K562 (cell line): ENCODE results near the gene SENP1. TPM values are rescaled to one million over a fixed set of nuclear protein-coding genes. Genes with fewer than 3 reads are reported as not detected.

ENCODE experiments used
- ATAC-seq: fragments of 200-7000 bp; cut with Tn5 transposase; 3 replicates; pipeline ENCODE4 v1.9.1; 2020; ENCODE audit warnings: moderate library complexity
- BruUV-seq: library from RNA; stranded (reverse); fragments of 400-500 nt; replicated peaks from 2 replicates; lab custom pipeline; 2021; lab: Mats Ljungman, UMichigan
- CTCF ChIA-PET: fragments of 300-600 bp; formaldehyde crosslinking; extraction: SDS; loops from one replicate; lab custom pipeline; 2021; ENCODE audit warnings: low intra/inter-chr PET ratio; lab: Yijun Ruan, JAX
- POLR2A ChIA-PET: fragments of 300-600, 350-650 bp; sonication (Branson Sonifier 250); formaldehyde crosslinking; extraction: SDS; loops from one replicate; lab custom pipeline; 2021; ENCODE audit warnings: antibody characterized with exemption, inconsistent platforms; lab: Yijun Ruan, JAX
- DNase-seq, 4 experiments: peaks; one replicate each; pipeline versions ENCODE4 v3.0.0 to v3.0.0-alpha.2; 2011 to 2018; ENCODE audit warnings: low spot score in 3 of 4, mixed read lengths in 3 of 4; ENCODE audit errors: extremely low read depth in 1 of 4
- FAIRE-seq: peaks from 2 replicates; lab custom pipeline; 2011; peaks lifted over from hg19 to GRCh38; lab: Jason Lieb, UNC
- H2AFZ ChIP-seq: 2 replicates; pipeline ENCODE4 v1.6.0; 2011; ENCODE audit warnings: low read depth, low read length, control low read depth, inconsistent platforms
- H3K27ac ChIP-seq: fragments of 200-600 bp; 3 replicates; pipeline ENCODE4 v1.8.0; 2011; ENCODE audit warnings: low read depth, mild to moderate bottlenecking, control low read depth, inconsistent platforms, low read length, moderate library complexity, mixed read lengths; ENCODE audit errors: extremely low read depth
- H3K27me3 ChIP-seq, 2 experiments: fragments of 300-600 bp in 1 of 2; 2 replicates in 1 of 2; 3 replicates in 1 of 2; pipeline versions ENCODE4 v1.6.0 to v1.8.0; 2011; ENCODE audit warnings: inconsistent platforms in 2 of 2, low read length in 2 of 2, mild to moderate bottlenecking in 1 of 2, mixed read lengths in 1 of 2, moderate library complexity in 1 of 2; ENCODE audit not compliant: control insufficient read depth in 2 of 2, insufficient read depth in 2 of 2
- H3K36me3 ChIP-seq: fragments of 300-600 bp; 3 replicates; pipeline ENCODE4 v1.8.0; 2011; ENCODE audit warnings: mild to moderate bottlenecking, low read length, inconsistent platforms; ENCODE audit not compliant: control insufficient read depth, insufficient read depth
- H3K4me1 ChIP-seq, 2 experiments: fragments of 200-600 bp in 1 of 2; replicated peaks in 1 of 2; 2 replicates in 1 of 2; 3 replicates in 1 of 2; pipeline versions ENCODE4 v1.5.1 to v1.8.0; 2011; ENCODE audit warnings: inconsistent platforms in 2 of 2, low read length in 2 of 2, mild to moderate bottlenecking in 1 of 2, mixed read lengths in 1 of 2, moderate library complexity in 1 of 2; ENCODE audit not compliant: control insufficient read depth in 2 of 2, insufficient read depth in 2 of 2
- H3K4me2 ChIP-seq: 2 replicates; pipeline ENCODE4 v1.6.1; 2011; ENCODE audit warnings: low read length, control low read depth, inconsistent platforms, mixed read lengths; ENCODE audit not compliant: insufficient read depth
- H3K4me3 ChIP-seq: fragments of 200-600 bp; sonication (generic), shearing (Covaris generic); 2 replicates; pipeline ENCODE4 v1.5.1; 2016; ENCODE audit warnings: control low read depth, inconsistent platforms
- H3K79me2 ChIP-seq: fragments of 200-600 bp; 3 replicates; pipeline ENCODE4 v1.8.0; 2011; ENCODE audit warnings: low read length, inconsistent platforms; ENCODE audit not compliant: control insufficient read depth, insufficient read depth
- H3K9ac ChIP-seq, 2 experiments: 2 replicates each; pipeline versions ENCODE4 v1.6.0 to v1.6.1; 2011; ENCODE audit warnings: low read depth in 2 of 2, low read length in 2 of 2, control low read depth in 1 of 2, inconsistent platforms in 1 of 2, mild to moderate bottlenecking in 1 of 2, mixed read lengths in 1 of 2; ENCODE audit not compliant: insufficient read depth in 1 of 2
- H3K9me1 ChIP-seq: one replicate; pipeline ENCODE4 v1.6.0; 2011; ENCODE audit warnings: inconsistent platforms, mild to moderate bottlenecking, low read length, moderate library complexity; ENCODE audit not compliant: control insufficient read depth, insufficient read depth
- H3K9me3 ChIP-seq: replicated peaks from 2 replicates; pipeline ENCODE4 v1.5.1; 2011; ENCODE audit warnings: low read depth, low read length, inconsistent platforms; ENCODE audit not compliant: control insufficient read depth, insufficient read depth
- H4K20me1 ChIP-seq: replicated peaks from 2 replicates; pipeline ENCODE4 v1.6.1; 2011; ENCODE audit warnings: low read length, inconsistent platforms, mixed read lengths; ENCODE audit not compliant: control insufficient read depth, insufficient read depth
- FOXA1 ChIP-seq: fragments of 450-650 bp; IDR thresholded peaks from 2 replicates; pipeline ENCODE4 v1.6.1; 2016; ENCODE audit warnings: mild to moderate bottlenecking, borderline replicate concordance
- FOXK2 ChIP-seq, 2 experiments: fragments of 450-650 bp; IDR thresholded peaks in 1 of 2; conservative IDR thresholded peaks in 1 of 2; 2 replicates each; pipeline ENCODE4 v1.6.1; 2016; ENCODE audit warnings: low read depth in 2 of 2, mild to moderate bottlenecking in 1 of 2
- MTA1 ChIP-seq: fragments of 450-650 bp; IDR thresholded peaks from 2 replicates; pipeline ENCODE4 v1.6.1; 2017; ENCODE audit warnings: borderline replicate concordance
- MYNN ChIP-seq, 2 experiments: sonication (generic); formaldehyde crosslinking in 1 of 2; IDR thresholded peaks; 2 replicates each; pipeline versions ENCODE4 v1.5.0 to v1.6.1; 2016 to 2020; ENCODE audit warnings: antibody characterized with exemption in 1 of 2, missing genetic modification reagents in 1 of 2
- RBM14 ChIP-seq: fragments of 200-400 bp; formaldehyde crosslinking; IDR thresholded peaks from 2 replicates; pipeline ENCODE4 v1.6.1; 2018; ENCODE audit warnings: low read depth, mild to moderate bottlenecking, low read length, moderate library complexity, borderline replicate concordance; ENCODE audit not compliant: insufficient read depth
- RHOXF2B ChIP-seq: fragments of 250-450 bp; sonication (Bioruptor Pico); conservative IDR thresholded peaks from 2 replicates; pipeline ENCODE4 v1.5.1; 2021
- TFAM ChIP-seq: fragments of 250-450 bp; sonication (Bioruptor Pico); conservative IDR thresholded peaks from 2 replicates; pipeline ENCODE4 v1.5.0; 2021; ENCODE audit warnings: mild to moderate bottlenecking, moderate library complexity
- ZNF224 ChIP-seq: sonication (generic); formaldehyde crosslinking; IDR thresholded peaks from 2 replicates; pipeline ENCODE4 v1.8.0; 2022; ENCODE audit warnings: mild to moderate bottlenecking, missing genetic modification reagents
- ZNF24 ChIP-seq: fragments of 450-650 bp; IDR thresholded peaks from 2 replicates; pipeline ENCODE4 v1.6.1; 2016
- WGBS: fragments of 100-300 bp; shearing (Covaris generic); methylation state at CpG from one replicate; pipeline ENCODE4 v1.1.6; 2016; ENCODE audit warnings: low coverage, mixed read lengths; ENCODE audit not compliant: insufficient coverage; ENCODE audit errors: missing lambda C conversion rate; 5-methylcytosine and 5-hydroxymethylcytosine counted together
- in situ Hi-C: fragments of 300-500 bp; cut with MboI; formaldehyde crosslinking; loops from 4 replicates; pipeline ENCODE4 v1.15.0; 2018; ENCODE audit warnings: inconsistent platforms, mixed read lengths
- intact Hi-C: fragments of 100-400 bp; cut with micrococcal nuclease; formaldehyde crosslinking; loops from 2 replicates; pipeline ENCODE4 v1.14.2; 2022
- polyA plus RNA-seq, 8 experiments: library from polyadenylated mRNA; depleted of rRNA in 4 of 8; stranded (reverse) in 5 of 8; unstranded in 3 of 8; fragments of >200 nt; fragmentation: Nextera tagmentation in 2 of 8; fragmentation: Illumina TruSeq in 1 of 8; extraction: Ambion mirVana in 2 of 8; extraction: Trizol in 1 of 8; gene quantifications; 2 replicates each; pipeline versions ENCODE4 v1.2.1 to v1.2.3, GENCODE V29; 2011 to 2014; ENCODE audit warnings: inconsistent platforms in 1 of 8, missing spikeins in 1 of 8
- total RNA-seq, 7 experiments: library from RNA; depleted of rRNA in 6 of 7; stranded (reverse); fragments of >200 nt in 6 of 7; fragmentation: Illumina TruSeq in 2 of 7; extraction: Trizol in 2 of 7; gene quantifications; 2 replicates each; pipeline versions ENCODE4 v1.2.1 to v1.2.3, GENCODE V29; 2011 to 2021; ENCODE audit warnings: low replicate concordance in 1 of 7
- TF ChIP-seq, protein P1 (sequence below): fragments of 250-450 bp; sonication (Bioruptor Pico); IDR thresholded peaks from 2 replicates; pipeline ENCODE4 v1.4.0; 2020; ENCODE audit warnings: mild to moderate bottlenecking
- TF ChIP-seq, protein P2 (sequence below): sonication (generic); formaldehyde crosslinking; IDR thresholded peaks from 2 replicates; pipeline ENCODE4 v1.8.0; 2023; ENCODE audit warnings: mild to moderate bottlenecking, missing genetic modification reagents
- TF ChIP-seq, protein P3 (sequence below): sonication (generic); formaldehyde crosslinking; IDR thresholded peaks from 2 replicates; pipeline ENCODE4 v1.8.0; 2022; ENCODE audit warnings: mild to moderate bottlenecking, low read depth, missing genetic modification reagents
- TF ChIP-seq, protein P4 (sequence below): fragments of 250-450 bp; sonication (Bioruptor Pico); IDR thresholded peaks from 2 replicates; pipeline ENCODE4 v1.5.0; 2020; ENCODE audit warnings: mild to moderate bottlenecking, borderline replicate concordance

SENP1 gene
- total and polyA plus RNA-seq, 9 of the 15 experiments (the other 6 are each of a cell fraction or from before 2014, with no cell fraction given), result 15.5 to 59.0 (median 36.3) TPM

DNA sequence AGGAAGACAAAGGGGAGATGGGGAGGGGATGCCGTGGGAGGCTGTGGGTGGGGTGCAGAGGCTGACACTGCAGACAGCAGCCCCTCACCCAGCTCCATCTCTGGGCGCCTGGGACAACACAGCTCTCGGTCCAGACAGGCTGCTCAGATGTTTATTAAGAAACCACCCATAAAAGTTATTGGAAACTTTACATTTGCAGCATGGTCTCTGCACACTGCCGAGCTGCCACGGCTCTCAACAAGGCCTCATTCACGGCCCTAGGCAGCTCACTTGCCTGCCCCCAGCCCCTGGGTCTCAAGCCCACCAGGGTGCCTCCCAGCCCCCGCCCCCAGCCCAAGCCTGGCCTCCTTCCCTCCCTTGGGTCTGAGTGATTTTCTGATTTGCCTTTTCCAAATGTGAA lies 80.6 kb downstream of the SENP1 start:
- peaks cover 7 to 12% of the 10 kb centered on the region in 2 experiments for H3K4me1 ChIP-seq
- no peaks in the 10 kb centered on the region for H3K9me3 ChIP-seq
- no peaks in the 10 kb centered on the region for H3K36me3 ChIP-seq
- intact Hi-C loops (no loop called here), in situ Hi-C loops (no loop called here)
- DNase-seq (no peak), FAIRE-seq (no peak), ATAC-seq (no peak)
- no peak overlapping the region for H2AFZ ChIP-seq
- H3K27ac ChIP-seq, result no peak overlapping the region
- WGBS, result 15% methylated on average over 5 of the region's 7 CpGs
- H3K4me3 ChIP-seq, result no peak overlapping the region
- no peaks in the 10 kb centered on the region for H4K20me1 ChIP-seq
- no TSS peak for BruUV-seq
- no peaks in the 10 kb centered on the region for H3K9me1 ChIP-seq
- no peak overlapping the region for H3K4me2 ChIP-seq
- H3K79me2 ChIP-seq, result no peaks in the 10 kb centered on the region
- ChIA-PET POLR2A (interaction anchor here (1.4 kb wide), 1 partner anchor 9 kb away, joined by 4 read pairs; no protein-coding TSS in a partner anchor), CTCF (no interaction called here)
- peaks cover 8 to 18% of the 10 kb centered on the region in 2 experiments for H3K27me3 ChIP-seq
- no peak overlapping the region for H3K9ac ChIP-seq
- TF ChIP-seq, protein P1, sequence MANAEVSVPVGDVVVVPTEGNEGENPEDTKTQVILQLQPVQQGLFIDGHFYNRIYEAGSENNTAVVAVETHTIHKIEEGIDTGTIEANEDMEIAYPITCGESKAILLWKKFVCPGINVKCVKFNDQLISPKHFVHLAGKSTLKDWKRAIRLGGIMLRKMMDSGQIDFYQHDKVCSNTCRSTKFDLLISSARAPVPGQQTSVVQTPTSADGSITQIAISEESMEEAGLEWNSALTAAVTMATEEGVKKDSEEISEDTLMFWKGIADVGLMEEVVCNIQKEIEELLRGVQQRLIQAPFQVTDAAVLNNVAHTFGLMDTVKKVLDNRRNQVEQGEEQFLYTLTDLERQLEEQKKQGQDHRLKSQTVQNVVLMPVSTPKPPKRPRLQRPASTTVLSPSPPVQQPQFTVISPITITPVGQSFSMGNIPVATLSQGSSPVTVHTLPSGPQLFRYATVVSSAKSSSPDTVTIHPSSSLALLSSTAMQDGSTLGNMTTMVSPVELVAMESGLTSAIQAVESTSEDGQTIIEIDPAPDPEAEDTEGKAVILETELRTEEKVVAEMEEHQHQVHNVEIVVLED (CRISPR knock-in tag), result no peak
- TF ChIP-seq, protein P2, sequence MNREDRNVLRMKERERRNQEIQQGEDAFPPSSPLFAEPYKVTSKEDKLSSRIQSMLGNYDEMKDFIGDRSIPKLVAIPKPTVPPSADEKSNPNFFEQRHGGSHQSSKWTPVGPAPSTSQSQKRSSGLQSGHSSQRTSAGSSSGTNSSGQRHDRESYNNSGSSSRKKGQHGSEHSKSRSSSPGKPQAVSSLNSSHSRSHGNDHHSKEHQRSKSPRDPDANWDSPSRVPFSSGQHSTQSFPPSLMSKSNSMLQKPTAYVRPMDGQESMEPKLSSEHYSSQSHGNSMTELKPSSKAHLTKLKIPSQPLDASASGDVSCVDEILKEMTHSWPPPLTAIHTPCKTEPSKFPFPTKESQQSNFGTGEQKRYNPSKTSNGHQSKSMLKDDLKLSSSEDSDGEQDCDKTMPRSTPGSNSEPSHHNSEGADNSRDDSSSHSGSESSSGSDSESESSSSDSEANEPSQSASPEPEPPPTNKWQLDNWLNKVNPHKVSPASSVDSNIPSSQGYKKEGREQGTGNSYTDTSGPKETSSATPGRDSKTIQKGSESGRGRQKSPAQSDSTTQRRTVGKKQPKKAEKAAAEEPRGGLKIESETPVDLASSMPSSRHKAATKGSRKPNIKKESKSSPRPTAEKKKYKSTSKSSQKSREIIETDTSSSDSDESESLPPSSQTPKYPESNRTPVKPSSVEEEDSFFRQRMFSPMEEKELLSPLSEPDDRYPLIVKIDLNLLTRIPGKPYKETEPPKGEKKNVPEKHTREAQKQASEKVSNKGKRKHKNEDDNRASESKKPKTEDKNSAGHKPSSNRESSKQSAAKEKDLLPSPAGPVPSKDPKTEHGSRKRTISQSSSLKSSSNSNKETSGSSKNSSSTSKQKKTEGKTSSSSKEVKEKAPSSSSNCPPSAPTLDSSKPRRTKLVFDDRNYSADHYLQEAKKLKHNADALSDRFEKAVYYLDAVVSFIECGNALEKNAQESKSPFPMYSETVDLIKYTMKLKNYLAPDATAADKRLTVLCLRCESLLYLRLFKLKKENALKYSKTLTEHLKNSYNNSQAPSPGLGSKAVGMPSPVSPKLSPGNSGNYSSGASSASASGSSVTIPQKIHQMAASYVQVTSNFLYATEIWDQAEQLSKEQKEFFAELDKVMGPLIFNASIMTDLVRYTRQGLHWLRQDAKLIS (CRISPR knock-in tag), result no peak
- TF ChIP-seq FOXA1 (no peak), RBM14 (no peak), ZNF24 (no peak), MTA1 (no peak), ZNF224 (CRISPR knock-in tag) (no peak), RHOXF2B (CRISPR knock-in tag) (no peak), FOXK2 (conservative IDR thresholded peaks at IDR 0.05 in 1 of 2, IDR thresholded peaks at IDR 0.05 in 1 of 2; ENCODE audit: low read depth in 2 of 2) (no peak), TFAM (CRISPR knock-in tag) (no peak), MYNN (IDR thresholded peaks at IDR 0.05) (no peak), MYNN (CRISPR knock-in tag; IDR thresholded peaks at IDR 0.05) (no peak)
- TF ChIP-seq, protein P3, sequence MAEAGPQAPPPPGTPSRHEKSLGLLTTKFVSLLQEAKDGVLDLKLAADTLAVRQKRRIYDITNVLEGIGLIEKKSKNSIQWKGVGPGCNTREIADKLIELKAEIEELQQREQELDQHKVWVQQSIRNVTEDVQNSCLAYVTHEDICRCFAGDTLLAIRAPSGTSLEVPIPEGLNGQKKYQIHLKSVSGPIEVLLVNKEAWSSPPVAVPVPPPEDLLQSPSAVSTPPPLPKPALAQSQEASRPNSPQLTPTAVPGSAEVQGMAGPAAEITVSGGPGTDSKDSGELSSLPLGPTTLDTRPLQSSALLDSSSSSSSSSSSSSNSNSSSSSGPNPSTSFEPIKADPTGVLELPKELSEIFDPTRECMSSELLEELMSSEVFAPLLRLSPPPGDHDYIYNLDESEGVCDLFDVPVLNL (CRISPR knock-in tag), result no peak
- TF ChIP-seq, protein P4, sequence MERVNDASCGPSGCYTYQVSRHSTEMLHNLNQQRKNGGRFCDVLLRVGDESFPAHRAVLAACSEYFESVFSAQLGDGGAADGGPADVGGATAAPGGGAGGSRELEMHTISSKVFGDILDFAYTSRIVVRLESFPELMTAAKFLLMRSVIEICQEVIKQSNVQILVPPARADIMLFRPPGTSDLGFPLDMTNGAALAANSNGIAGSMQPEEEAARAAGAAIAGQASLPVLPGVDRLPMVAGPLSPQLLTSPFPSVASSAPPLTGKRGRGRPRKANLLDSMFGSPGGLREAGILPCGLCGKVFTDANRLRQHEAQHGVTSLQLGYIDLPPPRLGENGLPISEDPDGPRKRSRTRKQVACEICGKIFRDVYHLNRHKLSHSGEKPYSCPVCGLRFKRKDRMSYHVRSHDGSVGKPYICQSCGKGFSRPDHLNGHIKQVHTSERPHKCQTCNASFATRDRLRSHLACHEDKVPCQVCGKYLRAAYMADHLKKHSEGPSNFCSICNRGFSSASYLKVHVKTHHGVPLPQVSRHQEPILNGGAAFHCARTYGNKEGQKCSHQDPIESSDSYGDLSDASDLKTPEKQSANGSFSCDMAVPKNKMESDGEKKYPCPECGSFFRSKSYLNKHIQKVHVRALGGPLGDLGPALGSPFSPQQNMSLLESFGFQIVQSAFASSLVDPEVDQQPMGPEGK (CRISPR knock-in tag), result no peak
